Mesendoderm (in vitro differentiated cells): Measurements from ENCODE around the gene CCL4.
"Not testable (repeated sequence)": the region's sequence is repeated elsewhere in the genome, so short reads cannot be mapped to it uniquely, and the experiment has no call there.

Experiments used
- DNase-seq: peaks from one replicate; pipeline ENCODE4 v3.0.0; 2013
- H2AK5ac ChIP-seq: 2 replicates; pipeline ENCODE4 v1.6.1; 2013; ENCODE audit warnings: low read length, inconsistent platforms
- H2BK120ac ChIP-seq: 2 replicates; pipeline ENCODE4 v1.6.1; 2013; ENCODE audit warnings: low read depth, mild to moderate bottlenecking, low read length, moderate library complexity, mixed read lengths
- H2BK15ac ChIP-seq: replicated peaks from 2 replicates; pipeline ENCODE4 v1.6.1; 2013; ENCODE audit warnings: low read depth, mild to moderate bottlenecking, moderate library complexity
- H2BK5ac ChIP-seq: 2 replicates; pipeline ENCODE4 v1.6.1; 2013; ENCODE audit warnings: low read length, inconsistent platforms
- H3K18ac ChIP-seq: 2 replicates; pipeline ENCODE4 v1.6.1; 2013; ENCODE audit warnings: mild to moderate bottlenecking, low read length, mixed read lengths
- H3K23ac ChIP-seq: one replicate; pipeline ENCODE4 v1.6.1; 2013; ENCODE audit warnings: low read length
- H3K27ac ChIP-seq: 2 replicates; pipeline ENCODE4 v1.5.1; 2013; ENCODE audit warnings: low read depth, mild to moderate bottlenecking, inconsistent platforms, low read length, moderate library complexity
- H3K27me3 ChIP-seq: 2 replicates; pipeline ENCODE4 v1.6.1; 2013; ENCODE audit warnings: low read length, control low read depth, mild to moderate bottlenecking, inconsistent platforms; ENCODE audit not compliant: insufficient read depth, poor library complexity
- H3K36me3 ChIP-seq: 2 replicates; pipeline ENCODE4 v1.6.1; 2013; ENCODE audit warnings: low read length, inconsistent platforms; ENCODE audit not compliant: control insufficient read depth, insufficient read depth
- H3K4ac ChIP-seq: one replicate; pipeline ENCODE4 v1.6.1; 2013; ENCODE audit warnings: low read depth, mild to moderate bottlenecking, low read length, moderate library complexity
- H3K4me1 ChIP-seq: 2 replicates; pipeline ENCODE4 v1.6.1; 2013; ENCODE audit warnings: low read depth, low read length, inconsistent platforms; ENCODE audit not compliant: control insufficient read depth
- H3K4me2 ChIP-seq: 2 replicates; pipeline ENCODE4 v1.6.1; 2013; ENCODE audit warnings: low read length
- H3K4me3 ChIP-seq: 2 replicates; pipeline ENCODE4 v1.5.1; 2013; ENCODE audit warnings: mild to moderate bottlenecking, low read length
- H3K56ac ChIP-seq: one replicate; pipeline ENCODE4 v1.6.1; 2013; ENCODE audit warnings: low read length
- H3K79me1 ChIP-seq: 2 replicates; pipeline ENCODE4 v1.6.1; 2013; ENCODE audit warnings: low read length, inconsistent platforms
- H3K79me2 ChIP-seq: 2 replicates; pipeline ENCODE4 v1.6.1; 2013; ENCODE audit warnings: mild to moderate bottlenecking, low read length; ENCODE audit not compliant: control insufficient read depth, insufficient read depth
- H3K9ac ChIP-seq: 2 replicates; pipeline ENCODE4 v1.6.1; 2013; ENCODE audit warnings: low read length, inconsistent platforms
- H4K5ac ChIP-seq: one replicate; pipeline ENCODE4 v1.6.1; 2013; ENCODE audit warnings: low read length
- H4K8ac ChIP-seq: one replicate; pipeline ENCODE4 v1.6.1; 2013; ENCODE audit warnings: low read depth, mild to moderate bottlenecking, control low read depth, low read length, moderate library complexity
- WGBS: extraction: QIAGEN DNeasy Blood & Tissue Kit; methylation state at CpG from one replicate; pipeline ENCODE4 v1.1.7; 2013; ENCODE audit warnings: low lambda C conversion rate, missing lambda C conversion rate; ENCODE audit not compliant: insufficient coverage; ENCODE audit errors: extremely low coverage; 5-methylcytosine and 5-hydroxymethylcytosine counted together

CCL4 gene

GRCh38 chr17:36089339-36089865 is 14.2 kb upstream of the CCL4 start:
- Histone ChIP-seq H3K27ac (no peak overlapping the region), H3K56ac (no peak overlapping the region), H4K5ac (no peak overlapping the region), H3K27me3 (no peaks in the 10 kb centered on the region), H3K79me1 (no peaks in the 10 kb centered on the region), H2BK5ac (no peak overlapping the region), H4K8ac (no peak overlapping the region), H3K4me2 (no peak overlapping the region), H3K4me3 (no peak overlapping the region), H3K4ac (no peak overlapping the region), H2AK5ac (no peak overlapping the region), H3K23ac (no peak overlapping the region), H2BK120ac (no peak overlapping the region), H3K4me1 (no peaks in the 10 kb centered on the region), H2BK15ac (no peak overlapping the region), H3K18ac (no peak overlapping the region), H3K36me3 (no peaks in the 10 kb centered on the region), H3K9ac (no peak overlapping the region), H3K79me2 (no peaks in the 10 kb centered on the region)
- DNase-seq: no peak
- no CpG with 5 or more reads among the region's 4 CpGs for WGBS

GRCh38 chr17:36089888-36090836 is 13.5 kb upstream of the CCL4 start, which contains the start of gene CCL3:
Gene CCL3, minus strand, starts transcription at chr17:36090143. Its CDS starts 85 bp downstream, at chr17:36090058.
- Histone ChIP-seq H2AK5ac (no peak within 1 kb of the TSS), H2BK5ac (no peak within 1 kb of the TSS), H3K4me3 (no peak within 1 kb of the TSS), H3K27me3 (no peaks in the 10 kb centered on the region), H3K4me2 (no peak within 1 kb of the TSS), H3K4me1 (no peaks in the 10 kb centered on the region), H3K4ac (no peak within 1 kb of the TSS), H4K8ac (no peak within 1 kb of the TSS), H2BK15ac (no peak within 1 kb of the TSS), H3K36me3 (no peaks in the 10 kb centered on the region), H3K23ac (no peak within 1 kb of the TSS), H4K5ac (no peak within 1 kb of the TSS), H3K79me1 (no peaks in the 10 kb centered on the region), H3K9ac (no peak within 1 kb of the TSS), H3K18ac (no peak within 1 kb of the TSS), H3K56ac (no peak within 1 kb of the TSS), H2BK120ac (no peak within 1 kb of the TSS), H3K27ac (no peak within 1 kb of the TSS), H3K79me2 (no peaks in the 10 kb centered on the region)
- WGBS: no CpG with 5 or more reads among the region's 9 CpGs
- DNase-seq: no peak

GRCh38 chr17:36092230-36092629 is 11.4 kb upstream of the CCL4 start:
- H3K79me2 ChIP-seq: no peaks in the 10 kb centered on the region
- H4K8ac ChIP-seq: no peak overlapping the region
- H3K4ac ChIP-seq: no peak overlapping the region
- no peak overlapping the region for H2BK15ac ChIP-seq
- no peak overlapping the region for H3K9ac ChIP-seq
- no peaks in the 10 kb centered on the region for H3K4me1 ChIP-seq
- H2BK5ac ChIP-seq: no peak overlapping the region
- H3K4me3 ChIP-seq: no peak overlapping the region
- H3K79me1 ChIP-seq: no peaks in the 10 kb centered on the region
- no peak overlapping the region for H3K27ac ChIP-seq
- no peak overlapping the region for H3K23ac ChIP-seq
- H4K5ac ChIP-seq: no peak overlapping the region
- H3K56ac ChIP-seq: no peak overlapping the region
- no peaks in the 10 kb centered on the region for H3K27me3 ChIP-seq
- H2BK120ac ChIP-seq: no peak overlapping the region
- no CpG with 5 or more reads among the region's 4 CpGs for WGBS
- DNase-seq: no peak
- no peak overlapping the region for H3K18ac ChIP-seq
- H3K4me2 ChIP-seq: no peak overlapping the region
- no peaks in the 10 kb centered on the region for H3K36me3 ChIP-seq
- H2AK5ac ChIP-seq: no peak overlapping the region

- WGBS: no CpG with 5 or more reads among the region's 6 CpGs
- H3K27ac ChIP-seq, H3K4me3 ChIP-seq, H4K5ac ChIP-seq, H3K18ac ChIP-seq, H2BK120ac ChIP-seq, H3K4me1 ChIP-seq, H4K8ac ChIP-seq, H3K56ac ChIP-seq, H3K79me2 ChIP-seq, H3K4me2 ChIP-seq, H3K23ac ChIP-seq, H2BK5ac ChIP-seq, DNase-seq, H2AK5ac ChIP-seq, H2BK15ac ChIP-seq, H3K27me3 ChIP-seq, H3K79me1 ChIP-seq, H3K36me3 ChIP-seq, H3K9ac ChIP-seq, H3K4ac ChIP-seq: not testable (repeated sequence)
Measured at GRCh38 chr17:36092715-36093114, 10.9 kb upstream of the CCL4 start.

GRCh38 chr17:36094232-36094631 is 9.4 kb upstream of the CCL4 start:
- Histone ChIP-seq H3K79me1 (no peaks in the 10 kb centered on the region), H3K4ac (no peak overlapping the region), H3K4me2 (no peak overlapping the region), H4K5ac (no peak overlapping the region), H3K18ac (no peak overlapping the region), H2AK5ac (no peak overlapping the region), H3K27ac (no peak overlapping the region), H3K56ac (no peak overlapping the region), H3K4me3 (no peak overlapping the region), H4K8ac (no peak overlapping the region), H3K4me1 (no peaks in the 10 kb centered on the region), H3K9ac (no peak overlapping the region), H2BK5ac (no peak overlapping the region), H3K27me3 (no peaks in the 10 kb centered on the region), H3K79me2 (no peaks in the 10 kb centered on the region), H3K23ac (no peak overlapping the region), H2BK120ac (no peak overlapping the region), H2BK15ac (no peak overlapping the region), H3K36me3 (no peaks in the 10 kb centered on the region)
- WGBS: no CpG with 5 or more reads among the region's 1 CpG
- DNase-seq: no peak
